Cardiac septum (tissue), 1 donor: ENCODE measurements around the gene SEMA4D. TPM values are rescaled to one million over a fixed set of nuclear protein-coding genes. Genes with fewer than 3 reads are reported as not detected.
"Not testable (repeated sequence)": the region's sequence is repeated elsewhere in the genome, so short reads cannot be mapped to it uniquely, and the experiment has no call there.

Experiments used
- DNase-seq: peaks from one replicate; pipeline ENCODE4 v3.0.0-alpha.2; 2020; ENCODE audit warnings: low spot score
- intact Hi-C: fragments of 100-400 bp; cut with DNase I; formaldehyde crosslinking; loops from one replicate; pipeline ENCODE4 v1.14.0; 2022
- total RNA-seq: library from RNA; stranded (reverse); fragmentation: NEBNext Ultra II Directional; extraction: Animal tissue kit (Norgen Biotek cat#: 25700); gene quantifications from one replicate; pipeline ENCODE4 v1.2.1, GENCODE V29; 2021
- donor health status: DM: no; HTN: no; CAD: no.

The SEMA4D gene
- total RNA-seq, 1 donor from 2014 or later = 21.4 TPM

DNA sequence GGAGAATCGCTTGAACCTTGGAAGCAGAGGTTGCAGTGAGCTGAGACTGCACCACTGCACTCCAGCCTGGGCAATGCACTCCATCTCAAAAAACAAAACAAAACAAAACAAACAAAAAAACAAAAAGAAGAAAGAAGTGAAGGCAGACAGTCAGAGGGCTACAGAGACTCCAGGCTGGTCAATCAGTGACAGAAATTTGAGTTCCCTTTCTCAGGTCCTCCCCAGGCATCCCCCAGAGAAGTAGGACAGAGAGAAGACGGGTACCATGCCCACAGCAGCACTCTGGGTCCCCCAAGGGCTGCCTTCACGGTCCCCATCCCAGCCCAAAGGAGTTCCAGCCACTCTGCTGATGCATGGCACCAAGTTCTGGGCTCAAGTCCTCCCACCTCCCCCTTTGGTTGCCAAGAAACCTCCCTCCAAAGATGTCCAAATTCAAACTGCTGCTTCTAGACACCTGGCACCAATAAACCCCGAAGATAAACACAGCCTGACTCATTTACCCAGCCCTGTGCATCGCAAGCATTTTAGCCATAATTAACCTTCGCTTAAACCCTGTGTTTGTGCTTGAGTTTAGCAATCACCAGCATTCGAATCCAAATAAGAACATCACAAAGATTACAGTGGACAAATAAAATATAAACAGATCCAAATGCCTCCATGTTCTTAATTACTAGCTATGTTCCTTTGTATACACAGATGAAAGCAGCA is 24.0 kb downstream of the SEMA4D start:
- intact Hi-C loops = no loop called here
- DNase-seq = no peak

DNA sequence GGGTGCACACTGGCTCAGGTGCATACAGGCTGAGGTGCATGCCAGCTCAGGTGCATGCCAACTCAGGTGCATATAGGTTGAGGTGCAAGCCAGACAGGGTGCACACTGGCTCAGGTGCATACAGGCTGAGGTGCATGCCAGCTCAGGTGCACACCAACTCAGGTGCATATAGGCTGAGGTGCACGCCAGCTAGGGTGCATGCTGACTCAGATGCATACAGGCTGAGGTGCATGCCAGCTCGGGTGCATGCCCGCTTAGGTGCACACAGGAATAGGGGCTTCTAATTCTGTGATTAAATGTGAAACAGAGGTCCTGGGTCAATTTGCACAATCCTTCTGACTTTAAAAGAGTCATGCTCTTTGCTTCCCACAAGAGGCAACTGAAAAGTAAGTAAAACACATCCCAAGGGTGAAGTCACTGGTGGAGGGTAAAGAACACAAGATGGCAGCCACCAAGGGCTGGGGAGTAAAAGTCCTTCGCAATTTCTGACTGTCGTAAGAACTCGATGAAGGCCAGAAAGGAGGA is 26.1 kb downstream of the SEMA4D start:
- intact Hi-C loops, DNase-seq: not testable (repeated sequence)

DNA sequence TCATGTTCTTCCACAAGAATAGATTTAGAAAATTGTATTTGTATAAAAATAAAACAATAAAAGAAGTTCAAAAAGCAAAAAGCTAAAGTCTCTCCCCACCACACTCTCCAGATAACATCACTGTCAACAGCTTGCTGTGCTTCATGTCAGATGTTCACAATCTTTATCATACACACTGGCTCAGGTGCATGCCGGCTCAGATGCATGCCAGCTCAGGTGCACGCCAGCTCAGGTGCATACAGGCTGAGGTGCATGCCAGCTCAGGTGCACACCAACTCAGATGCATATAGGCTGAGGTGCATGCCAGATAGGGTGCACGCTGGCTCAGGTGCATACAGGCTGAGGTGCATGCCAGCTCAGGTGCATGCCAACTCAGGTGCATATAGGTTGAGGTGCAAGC is 26.5 kb downstream of the SEMA4D start:
- intact Hi-C loops = no loop called here
- DNase-seq = no peak

DNA sequence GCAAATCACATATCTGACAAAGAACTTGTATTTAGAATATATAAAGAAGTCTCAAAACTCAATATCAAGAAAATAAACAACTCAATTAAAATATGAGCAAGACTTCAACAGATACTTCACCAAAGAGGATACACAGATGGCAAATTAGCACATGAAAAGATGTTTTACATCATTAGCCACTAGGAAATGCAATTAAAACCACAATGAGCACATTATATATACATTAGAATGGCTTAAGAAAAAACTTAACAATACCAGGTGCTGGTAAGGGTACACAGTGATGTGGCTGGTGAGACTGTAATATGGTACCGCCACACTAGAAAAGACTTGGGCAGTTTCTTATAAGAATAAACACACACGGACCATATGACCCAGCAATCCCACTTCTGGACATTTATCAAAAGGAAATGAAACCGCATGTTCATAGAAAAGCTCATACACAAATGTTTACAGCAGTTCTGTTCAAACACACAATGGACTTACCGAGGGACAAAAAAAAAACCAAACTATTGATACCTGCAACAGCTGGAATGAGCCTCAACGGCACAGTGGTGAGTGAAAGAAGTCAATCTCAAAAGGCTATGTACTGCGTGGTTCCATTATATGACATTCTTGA is 27.6 kb downstream of the SEMA4D start:
- no peak for DNase-seq

DNA sequence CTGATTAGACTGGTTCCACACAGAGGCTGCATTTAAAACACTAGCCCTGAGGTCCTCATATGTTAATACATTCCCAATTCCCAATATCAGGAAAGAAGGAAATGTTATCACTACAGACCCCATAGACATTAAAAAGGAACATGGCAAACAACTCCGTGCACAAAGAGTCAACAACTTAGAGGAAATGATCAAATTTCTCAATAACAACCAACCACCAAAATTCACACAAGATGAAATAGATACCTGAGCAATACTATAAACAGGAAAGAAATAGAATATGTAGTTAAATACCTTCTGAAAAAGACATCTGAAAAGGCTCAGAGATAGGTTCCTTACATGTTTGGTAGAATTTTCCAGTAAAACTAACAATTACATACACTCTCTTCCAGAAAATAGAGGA is 28.9 kb downstream of the SEMA4D start:
- DNase-seq = no peak
- intact Hi-C loops = no loop called here

More for the DNA sequence above, 27.6 kb downstream of the SEMA4D start:
- intact Hi-C loops = no loop called here

DNA sequence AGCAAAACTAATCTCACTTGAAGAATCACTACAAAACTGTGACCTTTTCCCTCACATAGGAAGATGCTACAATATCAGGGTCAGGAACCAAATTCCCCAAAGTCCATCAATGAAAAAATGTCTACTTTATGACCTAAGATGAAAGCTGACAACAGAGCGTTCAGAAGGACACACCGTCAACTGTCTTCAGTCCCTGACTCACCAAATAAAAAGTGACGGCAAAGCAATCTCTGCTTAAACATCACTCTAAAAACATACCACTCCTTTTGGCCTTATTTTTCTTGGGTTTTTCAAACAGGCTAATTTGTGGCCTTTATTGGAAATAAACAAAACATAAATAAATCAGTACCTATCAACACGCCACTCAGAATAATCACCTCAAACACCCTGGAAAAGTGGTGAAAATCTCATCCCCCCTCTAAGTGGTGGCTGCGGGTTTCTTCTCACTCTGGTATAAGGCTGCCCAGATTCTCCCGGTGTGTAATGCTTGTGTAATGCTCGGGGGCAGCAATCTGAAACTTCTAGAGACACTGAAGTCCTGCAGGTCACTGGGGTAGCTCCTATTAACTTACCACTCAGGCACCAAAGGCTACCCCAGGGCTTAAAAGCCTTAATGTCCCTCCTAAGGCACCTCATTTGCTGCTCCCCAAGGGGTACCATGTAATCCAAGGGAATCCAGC is 29.5 kb downstream of the SEMA4D start:
- no peak for DNase-seq
- intact Hi-C loops = no loop called here

DNA sequence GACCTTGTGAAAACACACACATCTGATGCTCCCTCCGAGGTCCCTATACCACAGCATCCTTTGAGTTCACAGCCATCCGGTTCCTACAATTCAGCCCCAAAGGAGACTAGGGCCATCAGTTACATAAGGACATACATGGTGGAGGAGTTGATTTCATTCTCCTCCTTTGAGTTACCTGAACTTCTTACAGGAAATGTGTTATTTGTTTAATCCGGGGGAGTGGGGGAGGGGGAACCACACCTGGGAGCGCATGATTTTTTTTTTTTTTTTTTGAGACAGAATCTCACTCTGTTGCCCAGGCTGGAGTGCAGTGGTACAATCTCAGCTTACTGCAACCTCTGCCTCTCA is 30.7 kb downstream of the SEMA4D start:
- DNase-seq = no peak
- intact Hi-C loops = no loop called here

DNA sequence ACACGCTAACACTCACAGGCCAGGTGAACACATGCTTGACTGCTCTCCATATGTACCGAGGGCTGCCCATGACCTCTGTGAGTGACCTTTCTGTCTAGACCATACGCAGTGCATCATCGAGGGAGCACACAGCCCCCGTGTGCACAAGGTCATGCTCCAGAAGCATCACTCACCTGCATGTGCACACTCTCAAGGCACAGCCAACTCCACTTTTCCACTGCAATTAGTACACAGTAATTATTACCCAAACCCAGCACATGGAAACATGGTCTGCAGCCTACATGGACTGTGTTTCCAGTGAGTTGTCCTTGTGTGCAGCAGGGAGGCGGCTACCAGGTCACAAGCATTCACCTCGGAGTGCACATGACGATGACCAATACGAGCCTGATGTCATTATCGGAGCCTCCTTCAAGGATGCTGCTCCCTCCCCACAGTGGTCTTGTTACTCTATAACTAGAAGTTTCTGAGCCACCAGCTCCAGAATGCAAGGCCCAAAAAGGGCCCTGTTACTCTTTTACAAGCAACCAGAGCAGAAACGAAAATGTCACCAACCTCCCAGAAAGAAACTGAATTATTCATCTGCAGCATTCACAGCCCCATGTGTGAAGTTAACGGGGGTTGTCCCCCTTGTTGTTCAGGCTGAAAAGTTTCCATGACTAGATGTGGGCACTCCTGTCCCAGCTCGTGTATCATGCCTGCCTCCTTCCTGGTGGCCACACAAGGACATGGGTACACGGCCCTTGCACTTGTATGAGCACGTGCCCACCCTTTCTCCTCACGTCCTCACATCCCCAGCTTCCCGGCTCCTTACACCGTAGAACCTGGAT is 31.2 kb downstream of the SEMA4D start:
- no peak for DNase-seq
- intact Hi-C loops = no loop called here

DNA sequence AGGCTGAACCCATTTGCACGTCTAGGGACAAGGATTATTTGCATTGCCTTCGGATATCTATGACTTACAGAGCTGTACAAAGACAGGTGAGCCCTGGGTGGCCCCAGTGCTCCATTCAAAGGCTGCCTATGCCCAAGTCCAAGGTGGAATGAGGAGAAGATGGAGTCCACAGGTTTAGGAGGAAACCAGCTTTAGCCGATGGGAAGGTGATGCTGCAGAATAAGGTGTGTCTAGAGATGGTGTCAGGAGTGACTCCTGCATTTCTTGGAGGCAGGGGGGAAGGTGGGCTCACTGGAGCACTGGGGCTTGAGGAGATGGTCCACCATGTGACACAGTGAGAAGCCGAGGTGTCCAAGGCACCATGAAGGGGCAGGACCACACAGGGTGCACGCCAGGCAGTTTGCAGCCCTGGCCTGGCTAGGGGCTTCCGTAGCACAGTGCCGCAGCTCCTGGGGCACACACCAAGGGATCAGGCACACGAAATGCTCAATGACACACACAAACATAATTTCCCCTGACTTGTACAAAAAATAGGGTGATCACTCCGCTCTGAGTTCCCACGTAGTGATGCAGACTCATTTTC is 32.1 kb downstream of the SEMA4D start:
- intact Hi-C loops = no loop called here

DNA sequence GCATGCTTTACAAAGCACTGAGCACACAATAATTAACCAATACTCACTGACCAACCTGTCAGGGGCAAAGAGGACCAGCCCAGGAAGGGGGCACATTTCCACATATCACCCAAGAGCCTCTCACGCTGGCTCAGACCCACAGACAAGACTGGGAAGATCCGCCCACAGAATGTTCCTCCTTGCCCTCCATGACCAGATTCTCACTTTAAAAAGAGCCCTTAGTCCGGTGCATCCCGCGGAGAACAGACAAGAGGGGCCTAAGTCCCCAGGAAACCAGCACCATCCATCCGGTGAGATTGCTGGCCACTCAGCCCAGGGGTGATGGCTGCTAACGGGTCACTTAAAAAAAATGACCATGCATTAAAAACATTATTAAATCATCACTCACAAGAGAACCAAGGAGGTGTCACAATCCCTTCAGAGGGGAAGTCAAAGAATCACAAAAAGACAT is 32.9 kb downstream of the SEMA4D start:
- intact Hi-C loops = no loop called here
- no peak for DNase-seq

More for the DNA sequence above, 32.1 kb downstream of the SEMA4D start:
- DNase-seq = no peak

DNA sequence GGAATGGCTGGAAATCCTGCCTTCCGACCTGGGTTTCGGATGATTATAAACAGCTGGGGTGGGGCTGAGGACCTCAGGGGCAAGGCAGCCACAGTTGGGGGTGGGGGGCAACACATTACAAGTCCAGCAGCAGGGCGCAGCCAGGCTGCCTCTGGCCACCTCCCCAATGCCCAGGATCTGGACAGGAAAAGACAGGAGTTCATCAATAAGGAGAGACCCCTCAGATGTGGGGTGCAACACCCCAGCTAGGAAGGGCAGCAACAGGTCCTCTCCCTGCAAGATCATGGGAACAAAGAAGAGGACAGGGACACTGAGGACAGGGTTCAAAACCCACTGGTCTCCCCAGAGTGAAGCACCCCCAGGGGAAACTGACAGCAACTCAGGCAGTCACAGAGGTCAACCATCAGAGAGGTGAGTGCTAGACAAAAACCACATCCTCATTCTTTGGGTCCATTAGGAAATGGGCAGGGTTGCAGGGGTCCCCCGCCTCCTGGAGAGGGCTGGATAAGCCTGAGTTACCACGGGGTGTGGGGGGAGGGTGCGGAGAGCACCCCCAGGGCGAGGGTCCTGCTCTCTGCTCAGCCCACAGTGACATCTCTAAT is 33.5 kb downstream of the SEMA4D start:
- DNase-seq = no peak
- intact Hi-C loops = no loop called here

DNA sequence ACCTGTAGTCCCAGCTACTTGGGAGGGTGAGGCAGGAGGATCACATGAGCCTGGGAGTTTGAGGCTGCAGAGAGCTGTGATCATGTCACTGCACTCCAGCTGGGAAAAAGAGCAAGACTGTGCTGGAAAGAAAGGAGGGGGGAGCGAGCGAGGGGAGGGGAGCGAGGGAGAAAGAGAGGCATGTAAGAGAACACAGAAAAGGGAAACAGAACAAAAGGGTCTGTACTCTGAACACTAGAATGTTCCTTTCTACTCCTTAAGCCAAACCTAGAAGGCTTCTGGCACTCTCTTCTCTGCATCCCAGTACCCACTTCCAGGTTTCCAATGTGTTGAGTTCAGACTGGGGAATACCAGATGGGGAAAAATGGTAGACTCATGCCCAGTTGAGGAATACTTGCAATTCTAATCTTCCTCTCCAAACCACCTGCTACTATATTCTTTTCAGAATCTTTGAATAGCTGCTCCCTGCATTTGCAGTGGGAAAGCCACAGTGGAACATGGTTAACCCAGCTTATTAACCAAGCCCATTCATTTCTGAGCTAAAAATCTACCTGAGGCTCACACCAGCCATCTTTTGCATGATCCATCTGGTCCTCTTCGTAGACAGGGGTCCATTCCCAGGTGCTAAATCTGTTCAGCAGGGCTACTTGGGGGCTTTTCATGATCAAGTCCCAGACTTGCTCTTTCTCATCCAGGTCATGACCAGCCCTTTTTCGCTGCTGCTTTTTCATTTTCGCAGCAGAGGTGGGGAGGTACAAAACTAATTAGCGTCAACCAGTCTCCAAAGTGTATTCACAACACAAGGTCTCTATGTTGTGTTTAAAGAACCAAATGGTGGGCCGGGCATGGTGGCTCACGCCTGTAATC is 34.9 kb downstream of the SEMA4D start:
- intact Hi-C loops = no loop called here
- DNase-seq = no peak

DNA sequence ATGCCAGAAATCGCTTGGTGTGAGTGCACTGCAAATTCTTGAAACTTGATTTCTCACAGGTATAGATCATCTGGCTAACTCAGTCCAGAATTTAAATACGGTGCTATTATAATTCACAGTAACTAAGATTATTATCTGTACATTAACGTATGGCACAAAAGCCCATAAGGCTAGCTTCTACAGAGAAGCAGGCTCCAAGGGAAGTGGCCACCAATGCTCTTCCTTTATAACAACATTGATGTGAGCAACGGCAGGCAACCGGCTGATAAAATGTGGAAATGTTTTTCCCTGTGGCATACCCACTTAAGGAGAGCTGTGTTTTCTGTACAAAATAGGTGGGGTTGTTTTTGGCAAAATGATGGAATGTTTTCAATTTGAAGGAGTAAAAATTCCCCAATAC is 35.7 kb downstream of the SEMA4D start:
- no peak for DNase-seq
- intact Hi-C loops = no loop called here

DNA sequence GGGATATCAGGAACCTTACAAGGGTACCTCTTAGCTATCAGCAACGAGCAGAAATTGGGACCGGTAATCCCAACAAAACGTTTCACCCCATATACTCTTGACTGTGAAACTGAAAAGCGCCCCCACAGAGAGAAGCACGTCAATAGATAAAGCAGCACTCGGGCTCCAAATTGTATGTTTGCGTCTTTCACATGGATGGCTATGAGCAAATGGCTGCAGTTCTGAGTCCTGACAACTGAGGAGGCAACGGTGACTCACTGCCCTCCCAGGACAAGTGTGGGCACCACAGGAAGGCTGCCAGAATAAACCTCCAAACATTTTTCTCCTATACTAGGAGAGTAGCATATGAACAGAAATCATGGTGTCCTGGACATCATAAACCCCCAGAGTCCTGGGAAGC is 36.6 kb downstream of the SEMA4D start:
- intact Hi-C loops = no loop called here
- no peak for DNase-seq

DNA sequence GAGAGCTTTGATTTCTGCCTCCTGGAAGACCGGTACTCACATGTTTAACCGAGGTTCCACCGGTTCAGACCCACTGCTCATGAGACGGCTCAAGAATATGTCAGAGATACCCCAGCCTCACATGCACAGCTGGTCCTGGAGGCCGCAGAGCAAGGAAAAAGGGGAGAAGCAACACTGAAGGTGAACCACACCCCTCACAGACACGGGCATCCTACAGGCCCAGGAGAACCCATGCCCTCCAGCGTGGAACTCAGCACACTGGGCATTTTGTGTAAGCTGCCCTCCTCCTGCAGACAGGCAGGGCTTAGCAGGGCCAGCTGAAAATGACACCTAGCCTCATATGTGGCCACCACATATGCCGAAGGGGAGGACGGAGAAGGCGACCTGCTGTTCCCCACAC is 37.4 kb downstream of the SEMA4D start:
- no peak for DNase-seq
- intact Hi-C loops = no loop called here

DNA sequence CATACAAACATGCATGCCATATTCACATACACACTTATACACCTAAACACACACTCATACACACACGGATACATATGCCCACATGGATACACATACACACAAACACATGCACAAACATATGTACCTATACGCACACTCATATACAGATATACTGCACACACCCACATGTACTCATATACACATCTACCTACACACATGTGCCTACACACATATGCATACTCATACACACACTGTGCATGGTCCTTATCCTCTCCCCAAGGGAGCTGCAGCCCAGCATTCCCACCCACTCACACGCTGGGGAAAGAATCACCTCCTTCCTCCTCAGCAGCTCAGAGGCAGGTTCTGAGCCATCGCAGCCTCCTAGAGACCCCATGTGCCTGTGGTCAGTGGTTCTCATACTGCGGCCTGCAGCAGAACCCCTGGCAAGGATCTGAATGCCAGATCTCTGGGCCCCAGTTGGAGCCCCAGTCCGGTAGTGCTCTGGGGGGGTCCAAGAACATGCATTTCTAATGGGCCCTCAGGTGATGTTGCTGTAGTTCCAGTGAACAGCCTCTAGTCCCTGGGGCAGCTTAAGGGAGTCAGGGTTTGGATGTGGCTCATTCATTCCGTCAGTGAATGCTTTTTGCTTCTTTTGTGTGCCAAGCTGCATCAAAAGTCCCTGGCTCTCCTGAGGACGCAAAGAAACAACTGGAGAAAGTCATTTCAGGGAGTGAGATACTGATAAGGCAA is 39.0 kb downstream of the SEMA4D start:
- no peak for DNase-seq
- intact Hi-C loops = no loop called here

DNA sequence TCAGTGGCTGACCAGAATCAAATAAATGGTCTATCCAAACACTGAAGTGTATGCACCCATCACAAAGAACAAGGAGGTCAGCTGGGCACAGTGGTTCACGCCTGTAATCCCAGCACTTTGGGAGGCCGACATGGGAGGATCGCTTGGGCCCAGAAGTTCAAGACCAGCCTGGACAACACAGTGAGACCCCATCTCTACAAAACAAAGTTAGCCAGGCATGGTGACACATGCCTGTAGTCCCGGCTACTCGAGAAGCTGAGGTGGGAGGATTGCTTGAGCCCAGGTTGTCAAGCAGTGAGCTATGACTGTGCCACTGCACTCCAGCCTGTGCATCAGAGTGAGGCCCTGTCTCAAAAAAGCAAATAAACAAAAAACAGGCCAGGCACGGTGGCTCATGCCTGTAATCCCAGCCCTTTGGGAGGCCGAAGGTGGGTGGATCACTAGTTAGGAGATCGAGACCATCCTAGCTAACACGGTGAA is 40.5 kb downstream of the SEMA4D start:
- intact Hi-C loops = no loop called here
- no peak for DNase-seq
